Coronary artery (tissue), 2 donors: ENCODE measurements around the gene RPGRIP1.

ENCODE experiments used
- DNase-seq: peaks from one replicate; pipeline ENCODE4 v3.0.0-alpha.2; 2017; ENCODE audit warnings: low spot score
- H3K27ac ChIP-seq, 2 donors: fragments of 200-600 bp; sonication (generic); one replicate each; pipeline ENCODE4 v1.5.1; 2016 to 2019
- H3K4me3 ChIP-seq: fragments of 200-600 bp; sonication (generic); 2 replicates; pipeline ENCODE4 v1.5.1; 2016; ENCODE audit warnings: mild to moderate bottlenecking, moderate library complexity
- TF ChIP-seq, protein P1 (sequence below): fragments of 200-600 bp; sonication (generic); IDR thresholded peaks from one replicate; pipeline ENCODE4 v1.5.1; 2019; ENCODE audit warnings: antibody characterized with exemption

RPGRIP1 gene

DNA sequence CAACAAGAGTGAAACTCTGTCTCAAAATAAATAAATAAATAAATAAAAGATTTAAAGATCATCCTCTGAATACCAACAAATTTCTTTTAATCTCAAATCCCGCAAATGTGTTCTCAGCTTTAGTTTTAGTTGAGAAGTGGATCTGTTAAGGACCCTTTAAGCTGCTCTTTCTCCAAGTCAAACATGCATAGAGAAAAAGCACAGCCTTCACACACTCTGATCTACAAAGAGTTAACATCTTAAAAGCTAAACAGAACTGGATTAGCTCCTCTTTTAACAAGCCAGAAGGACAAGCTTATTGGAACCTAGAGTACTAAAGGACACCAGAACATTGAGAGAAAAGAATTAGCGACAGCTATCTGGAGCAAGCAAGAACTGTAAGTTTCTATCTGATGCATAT, at the start of gene RPGRIP1:
RPGRIP1 (plus strand) TSS at position 301 of the 400 bp plus-strand sequence. CDS start 7,894 bp downstream, outside the sequence.
- DNase-seq = no peak
- TF ChIP-seq, protein P1, sequence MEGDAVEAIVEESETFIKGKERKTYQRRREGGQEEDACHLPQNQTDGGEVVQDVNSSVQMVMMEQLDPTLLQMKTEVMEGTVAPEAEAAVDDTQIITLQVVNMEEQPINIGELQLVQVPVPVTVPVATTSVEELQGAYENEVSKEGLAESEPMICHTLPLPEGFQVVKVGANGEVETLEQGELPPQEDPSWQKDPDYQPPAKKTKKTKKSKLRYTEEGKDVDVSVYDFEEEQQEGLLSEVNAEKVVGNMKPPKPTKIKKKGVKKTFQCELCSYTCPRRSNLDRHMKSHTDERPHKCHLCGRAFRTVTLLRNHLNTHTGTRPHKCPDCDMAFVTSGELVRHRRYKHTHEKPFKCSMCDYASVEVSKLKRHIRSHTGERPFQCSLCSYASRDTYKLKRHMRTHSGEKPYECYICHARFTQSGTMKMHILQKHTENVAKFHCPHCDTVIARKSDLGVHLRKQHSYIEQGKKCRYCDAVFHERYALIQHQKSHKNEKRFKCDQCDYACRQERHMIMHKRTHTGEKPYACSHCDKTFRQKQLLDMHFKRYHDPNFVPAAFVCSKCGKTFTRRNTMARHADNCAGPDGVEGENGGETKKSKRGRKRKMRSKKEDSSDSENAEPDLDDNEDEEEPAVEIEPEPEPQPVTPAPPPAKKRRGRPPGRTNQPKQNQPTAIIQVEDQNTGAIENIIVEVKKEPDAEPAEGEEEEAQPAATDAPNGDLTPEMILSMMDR = no peak
- no peak within 1 kb of the TSS for H3K4me3 ChIP-seq
- no peak within 1 kb of the TSS for H3K27ac ChIP-seq

DNA sequence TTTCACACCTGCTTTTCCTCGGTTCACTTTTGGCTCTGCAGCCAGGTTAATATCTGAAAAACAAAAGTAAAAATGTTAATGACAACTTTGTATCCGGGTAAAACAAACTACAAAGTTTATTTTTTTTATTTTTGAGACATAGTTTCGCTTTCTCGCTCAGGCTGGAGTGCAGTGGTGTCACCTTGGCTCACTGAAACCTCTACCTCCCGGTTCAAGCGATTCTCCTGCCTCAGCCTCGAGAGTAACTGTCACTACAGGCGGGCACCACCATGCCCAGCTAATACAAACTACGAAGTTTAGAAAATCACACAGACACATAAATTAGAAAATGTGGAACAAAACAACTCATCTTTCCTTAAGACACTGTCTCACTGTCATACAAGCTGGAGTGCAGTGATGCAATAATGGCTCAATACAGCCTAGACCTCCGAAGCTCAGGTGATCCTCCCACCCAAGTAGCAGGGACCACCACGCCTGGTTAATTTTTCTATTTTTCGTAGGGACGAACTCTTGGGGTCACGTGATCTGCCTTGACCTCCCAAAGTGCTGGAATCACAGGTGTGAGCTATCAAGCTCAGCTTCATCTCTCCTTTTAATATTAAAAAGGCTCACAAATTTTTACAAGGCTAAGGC, 48.7 kb upstream of the RPGRIP1 start:
- no peak overlapping the region for H3K27ac ChIP-seq
- TF ChIP-seq, protein P1 = no peak
- no peak for DNase-seq
- H3K4me3 ChIP-seq = no peak overlapping the region

DNA sequence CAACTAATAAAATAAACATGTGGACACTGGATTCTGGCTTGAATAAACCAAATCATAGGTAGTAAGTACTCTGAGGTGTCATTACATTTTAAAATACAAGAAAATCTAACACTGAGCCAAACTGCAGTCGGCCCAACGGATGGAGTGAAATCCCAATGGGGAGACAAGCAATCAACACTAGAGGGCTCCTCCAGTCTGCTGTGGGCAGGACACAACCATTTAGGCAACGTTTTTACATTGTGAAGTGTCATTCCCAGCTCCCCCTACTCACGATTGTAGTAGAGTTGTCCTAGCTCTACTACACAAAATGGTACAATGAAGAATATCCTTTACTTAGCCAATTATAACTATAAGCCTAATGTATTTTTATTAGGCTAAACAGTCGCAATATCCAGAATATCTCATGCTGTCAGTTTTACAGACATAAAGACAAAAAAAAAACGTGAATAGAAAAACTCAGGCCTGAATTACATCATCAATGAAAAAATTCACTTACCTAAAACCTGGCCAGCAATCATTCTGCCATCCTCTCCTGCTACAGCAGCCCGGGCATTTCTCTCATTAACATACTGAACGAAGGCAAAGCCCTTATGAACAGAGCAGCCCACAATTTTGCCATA, 46.3 kb upstream of the RPGRIP1 start:
- no peak for DNase-seq
- Histone ChIP-seq H3K4me3 (no peak overlapping the region), H3K27ac (no peak overlapping the region)
- TF ChIP-seq, protein P1 = no peak

DNA sequence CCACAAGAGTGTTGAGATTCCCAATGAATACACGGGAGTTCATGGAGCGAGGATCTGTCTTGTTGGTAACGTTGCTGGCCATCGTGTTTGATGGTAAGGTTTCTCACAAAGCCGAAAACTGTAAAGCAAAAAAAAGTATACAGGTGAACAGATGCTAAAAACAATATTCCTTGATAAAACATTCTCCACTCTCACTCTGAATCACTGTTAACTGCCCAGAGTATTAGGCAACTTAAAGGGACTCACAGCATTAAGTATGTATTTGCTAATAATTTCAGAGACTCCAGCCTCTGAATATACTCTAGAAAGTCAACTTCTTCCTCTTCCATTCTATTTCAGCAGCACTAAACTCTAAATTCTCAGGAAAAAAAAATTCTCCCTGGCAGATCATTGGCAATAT, 45.8 kb upstream of the RPGRIP1 start:
- TF ChIP-seq, protein P1 = no peak
- no peak for DNase-seq
- no peak overlapping the region for H3K27ac ChIP-seq
- no peak overlapping the region for H3K4me3 ChIP-seq

DNA sequence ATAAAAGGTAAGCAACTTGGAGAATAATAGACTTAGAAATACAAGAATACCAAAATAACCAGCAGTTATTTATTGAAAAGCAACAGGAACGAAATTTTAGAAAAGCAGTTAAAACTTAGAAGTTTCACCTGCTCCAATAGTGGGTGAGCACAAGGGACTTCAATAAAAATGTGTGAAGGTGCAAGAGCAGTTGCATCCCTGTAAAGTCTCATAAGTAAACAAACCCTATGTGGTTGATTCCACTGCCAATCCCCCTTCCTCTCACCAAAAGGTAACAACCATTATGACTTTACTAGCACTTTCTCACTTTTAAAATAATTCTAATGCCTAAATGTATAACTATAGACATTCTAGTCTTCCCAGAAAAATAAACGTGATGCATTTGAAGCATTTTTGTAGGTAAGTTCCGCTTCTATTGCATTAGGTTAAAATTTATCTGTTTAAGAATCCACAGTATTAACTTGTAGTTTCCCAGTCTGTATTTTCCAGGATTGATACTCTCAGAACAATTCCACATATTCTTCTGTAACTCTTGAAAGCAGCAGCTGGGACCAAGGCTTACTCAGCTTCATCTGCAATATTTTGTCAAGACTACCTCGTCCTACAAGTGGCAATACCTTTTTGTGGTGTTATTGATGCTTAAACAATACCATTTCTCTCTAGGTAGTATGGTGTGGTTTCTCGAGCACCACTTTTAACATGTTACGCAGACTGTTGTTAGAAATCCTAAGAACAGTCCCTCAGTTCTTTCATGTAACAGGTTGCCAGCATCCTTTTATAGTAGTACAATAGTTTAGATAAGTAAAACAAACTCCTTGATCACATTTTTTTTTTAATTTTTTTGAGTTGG, 42.7 kb upstream of the RPGRIP1 start:
- Histone ChIP-seq H3K27ac (peak overlapping the region in 1 of 2 donors; percentile 11), H3K4me3 (no peak overlapping the region)
- TF ChIP-seq, protein P1 = no peak
- DNase-seq = no peak

DNA sequence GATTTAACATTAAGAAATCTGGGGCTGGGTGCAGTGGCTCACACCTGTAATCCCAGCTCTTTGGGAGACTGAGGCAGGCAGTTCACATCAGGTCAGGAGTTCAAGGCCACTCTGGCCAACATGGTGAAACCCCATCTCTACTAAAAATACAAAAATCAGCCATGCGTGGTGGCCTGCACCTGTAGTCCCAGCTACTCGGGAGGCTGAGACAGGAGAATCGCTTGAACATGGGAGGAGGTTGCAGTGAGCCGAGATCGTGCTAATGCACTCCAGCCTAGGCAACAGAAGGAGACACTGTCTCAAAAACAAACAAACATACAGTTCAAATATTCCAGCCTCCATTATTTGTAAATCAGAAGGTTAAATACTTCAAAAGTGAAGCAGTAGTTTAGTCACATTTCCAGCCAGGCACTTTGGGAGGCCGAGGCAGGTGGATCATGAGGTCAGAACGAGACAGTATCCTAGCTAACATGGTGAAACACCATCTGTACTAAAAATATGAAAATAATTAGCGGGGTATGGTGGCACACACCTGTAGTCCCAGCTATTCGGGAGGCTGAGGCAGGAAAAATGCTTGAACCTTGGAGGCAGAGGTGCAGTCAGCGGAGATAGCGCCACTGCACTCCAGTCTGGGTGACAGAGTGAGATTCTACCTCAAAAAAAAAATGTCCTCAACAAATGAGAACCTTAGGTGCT, 40.9 kb upstream of the RPGRIP1 start:
- DNase-seq = no peak
- H3K4me3 ChIP-seq = no peak overlapping the region
- TF ChIP-seq, protein P1 = no peak
- no peak overlapping the region for H3K27ac ChIP-seq
